OCI-LY3 (cell line): ENCODE measurements around the gene SERTAD3.

ENCODE experiments used
- EZH2phosphoT487 ChIP-seq: fragments of 200-600 bp; shearing (Covaris generic); IDR thresholded peaks from 2 replicates; pipeline ENCODE4 v1.6.1; 2018; ENCODE audit warnings: antibody characterized with exemption, mixed run types, low read depth
- TF ChIP-seq, protein P1 (sequence below): fragments of 200-600, 300-600 bp; sonication (generic); IDR thresholded peaks from 2 replicates; pipeline ENCODE4 v1.5.1; 2014; ENCODE audit warnings: antibody characterized with exemption, low read length, low read depth

DNA sequence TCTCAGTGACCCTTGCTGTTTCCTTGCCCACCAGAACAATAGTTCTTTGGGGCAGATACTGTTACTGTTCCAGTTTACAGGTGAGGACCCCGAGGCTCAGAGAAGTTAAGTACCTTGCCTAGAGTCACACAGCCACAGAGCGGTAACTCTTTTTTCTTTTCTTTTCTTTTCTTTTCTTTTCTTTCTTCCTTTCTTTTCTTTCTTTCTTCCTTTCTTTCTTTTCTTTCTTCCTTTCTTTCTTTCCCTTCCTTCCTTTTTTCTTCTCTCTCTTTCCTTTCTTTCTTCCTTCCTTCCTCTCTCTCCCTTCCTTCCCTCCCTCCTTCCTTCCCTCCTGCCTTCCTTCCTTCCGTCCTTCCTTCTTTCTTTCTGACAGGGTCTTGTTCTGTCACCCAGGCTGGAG is 26.1 kb downstream of the SERTAD3 start:
- TF ChIP-seq, protein P1, sequence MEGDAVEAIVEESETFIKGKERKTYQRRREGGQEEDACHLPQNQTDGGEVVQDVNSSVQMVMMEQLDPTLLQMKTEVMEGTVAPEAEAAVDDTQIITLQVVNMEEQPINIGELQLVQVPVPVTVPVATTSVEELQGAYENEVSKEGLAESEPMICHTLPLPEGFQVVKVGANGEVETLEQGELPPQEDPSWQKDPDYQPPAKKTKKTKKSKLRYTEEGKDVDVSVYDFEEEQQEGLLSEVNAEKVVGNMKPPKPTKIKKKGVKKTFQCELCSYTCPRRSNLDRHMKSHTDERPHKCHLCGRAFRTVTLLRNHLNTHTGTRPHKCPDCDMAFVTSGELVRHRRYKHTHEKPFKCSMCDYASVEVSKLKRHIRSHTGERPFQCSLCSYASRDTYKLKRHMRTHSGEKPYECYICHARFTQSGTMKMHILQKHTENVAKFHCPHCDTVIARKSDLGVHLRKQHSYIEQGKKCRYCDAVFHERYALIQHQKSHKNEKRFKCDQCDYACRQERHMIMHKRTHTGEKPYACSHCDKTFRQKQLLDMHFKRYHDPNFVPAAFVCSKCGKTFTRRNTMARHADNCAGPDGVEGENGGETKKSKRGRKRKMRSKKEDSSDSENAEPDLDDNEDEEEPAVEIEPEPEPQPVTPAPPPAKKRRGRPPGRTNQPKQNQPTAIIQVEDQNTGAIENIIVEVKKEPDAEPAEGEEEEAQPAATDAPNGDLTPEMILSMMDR = no peak
- TF ChIP-seq EZH2phosphoT487 = no peak
